ENCODE data around the gene CCDC197. TPM values are rescaled to one million over a fixed set of nuclear protein-coding genes. Genes with fewer than 3 reads are reported as not detected.

The CCDC197 gene
- total and polyA plus RNA-seq, 7 experiments from 2014 or later, result not detected

GRCh38 chr14:93957333-93957710 lies 39.8 kb upstream of the CCDC197 start:
- Mint-ChIP-seq H3K4me1 (peaks cover 55 to 95% (median 78%) of the 10 kb centered on the region in 7 donors), H3K4me3 (peak overlapping the region in 6 of 10 donors; percentile 25 to 90 (median 36)), H3K9me3 (no peaks in the 10 kb centered on the region), H3K36me3 (peaks cover 0 to 34% (median 0%) of the 10 kb centered on the region in 5 donors), H3K27ac (peak overlapping the region in 5 of 9 donors; percentile 18 to 100 (median 54)), H3K27me3 (no peaks in the 10 kb centered on the region)
- Histone ChIP-seq H3K4me1 (ENCODE audit: control insufficient read depth in 2 of 2, insufficient read depth in 2 of 2, low read length in 2 of 2) (peaks cover 58 to 90% of the 10 kb centered on the region in 2 donors), H3K9me3 (ENCODE audit: control insufficient read depth in 2 of 3, low read length in 3 of 3) (no peaks in the 10 kb centered on the region), H3K27me3 (ENCODE audit: control insufficient read depth in 2 of 2, insufficient read depth in 2 of 2, low read length in 2 of 2) (no peaks in the 10 kb centered on the region), H3K27ac (ENCODE audit: low read depth, low read length) (no peak overlapping the region), H3K4me3 (ENCODE audit: low read length) (no peak overlapping the region), H3K36me3 (ENCODE audit: control insufficient read depth in 2 of 3, insufficient read depth in 3 of 3, low read length in 3 of 3) (no peaks in the 10 kb centered on the region)
- ChIA-PET CTCF (interaction anchor here (0.8 kb wide), 1 partner anchor 14 kb away, joined by 4 read pairs; no protein-coding TSS in a partner anchor), POLR2A (interaction anchor here (0.5 to 3.9 kb wide), 3 partner anchors 22 to 212 kb away, joined by 3 to 32 read pairs (median 3); no protein-coding TSS in a partner anchor)
- ATAC-seq (no peak), DNase-seq (no peak)
- intact Hi-C loops (cut with micrococcal nuclease), result loop anchor here (5.0 kb wide), 3 partner anchors 45 to 220 kb away; partner anchors contain the start of gene PPP4R4 (in 1 of the 2)

- peaks cover 64 to 93% of the 10 kb centered on the region in 2 donors for H3K4me1 ChIP-seq (ENCODE audit: control insufficient read depth in 2 of 2, insufficient read depth in 2 of 2, low read length in 2 of 2)
- H3K27me3 ChIP-seq (ENCODE audit: control insufficient read depth in 2 of 2, insufficient read depth in 2 of 2, low read length in 2 of 2), result no peaks in the 10 kb centered on the region
- H3K27me3 Mint-ChIP-seq, result no peaks in the 10 kb centered on the region
- peaks cover 0 to 32% (median 0%) of the 10 kb centered on the region in 5 donors for H3K36me3 Mint-ChIP-seq
- peak overlapping the region in 2 of 9 donors; percentile 28 to 100 for H3K27ac Mint-ChIP-seq
- DNase-seq, result no peak
- no peak for ATAC-seq
- H3K4me1 Mint-ChIP-seq, result peaks cover 55 to 95% (median 79%) of the 10 kb centered on the region in 7 donors
- H3K4me3 Mint-ChIP-seq, result peak overlapping the region in 3 of 10 donors; percentile 4 to 87 (median 53)
- H3K36me3 ChIP-seq (ENCODE audit: control insufficient read depth in 2 of 3, insufficient read depth in 3 of 3, low read length in 3 of 3), result no peaks in the 10 kb centered on the region
- POLR2A ChIA-PET, result interaction anchor here (0.5 to 4.0 kb wide), 5 partner anchors 10 to 211 kb away, joined by 3 to 32 read pairs (median 12); no protein-coding TSS in a partner anchor
- H3K4me3 ChIP-seq (ENCODE audit: low read length), result no peak overlapping the region
- CTCF ChIA-PET, result interaction anchor here (0.8 to 18.5 kb wide), 3 partner anchors 12 to 19 kb away, joined by 4 to 388 read pairs (median 27); no protein-coding TSS in a partner anchor
- no peaks in the 10 kb centered on the region for H3K9me3 ChIP-seq (ENCODE audit: control insufficient read depth in 2 of 3, low read length in 3 of 3)
- no peaks in the 10 kb centered on the region for H3K9me3 Mint-ChIP-seq
- no peak overlapping the region for H3K27ac ChIP-seq (ENCODE audit: low read depth, low read length)
- intact Hi-C loops (cut with micrococcal nuclease), result loop anchor here (5.0 kb wide), 3 partner anchors 44 to 219 kb away; partner anchors contain the start of gene PPP4R4 (in 1 of the 2)
Observed at GRCh38 chr14:93957751-93958566, 39.1 kb upstream of the CCDC197 start.

- H3K9me3 ChIP-seq (ENCODE audit: control insufficient read depth in 2 of 3, low read length in 3 of 3), result no peaks in the 10 kb centered on the region
- ATAC-seq (no peak), DNase-seq (no peak)
- peaks cover 71 to 98% of the 10 kb centered on the region in 2 donors for H3K4me1 ChIP-seq (ENCODE audit: control insufficient read depth in 2 of 2, insufficient read depth in 2 of 2, low read length in 2 of 2)
- Mint-ChIP-seq H3K9me3 (no peaks in the 10 kb centered on the region), H3K36me3 (peaks cover 0 to 36% (median 0%) of the 10 kb centered on the region in 5 donors), H3K27me3 (no peaks in the 10 kb centered on the region), H3K4me3 (peak overlapping the region; percentile 57 to 87 (median 72)), H3K4me1 (peaks cover 62 to 95% (median 85%) of the 10 kb centered on the region in 7 donors), H3K27ac (peak overlapping the region; percentile 49 to 100 (median 85))
- no peak overlapping the region for H3K27ac ChIP-seq (ENCODE audit: low read depth, low read length)
- H3K4me3 ChIP-seq (ENCODE audit: low read length), result peak overlapping the region; percentile 23
- ChIA-PET POLR2A (interaction anchor here (0.6 to 4.0 kb wide), 11 partner anchors 10 to 1321 kb away, joined by 3 to 32 read pairs (median 4); partner anchors contain the start of genes DDX24 and IFI27L1), CTCF (interaction anchor here (0.7 to 18.5 kb wide), 3 partner anchors 12 to 19 kb away, joined by 3 to 388 read pairs (median 27); no protein-coding TSS in a partner anchor)
- intact Hi-C loops (cut with micrococcal nuclease), result loop anchor here (1.0 to 5.0 kb wide), 9 partner anchors 12 to 219 kb away; partner anchors contain the start of genes DDX24 (in 1 of the 2), IFI27L1 (in 1 of the 2), OTUB2 (in 1 of the 2) and PPP4R4 (in 1 of the 2)
- H3K27me3 ChIP-seq (ENCODE audit: control insufficient read depth in 2 of 2, insufficient read depth in 2 of 2, low read length in 2 of 2), result no peaks in the 10 kb centered on the region
- no peaks in the 10 kb centered on the region for H3K36me3 ChIP-seq (ENCODE audit: control insufficient read depth in 2 of 3, insufficient read depth in 3 of 3, low read length in 3 of 3)
Observed at GRCh38 chr14:93958567-93959238, 38.4 kb upstream of the CCDC197 start.

- H3K27me3 Mint-ChIP-seq, result no peaks in the 10 kb centered on the region
Observed at GRCh38 chr14:93959239-93960107, 37.6 kb upstream of the CCDC197 start.

GRCh38 chr14:93960108-93960475 lies 37.0 kb upstream of the CCDC197 start:
- H3K27ac ChIP-seq (ENCODE audit: low read depth, low read length), result no peak overlapping the region
- H3K27ac Mint-ChIP-seq, result peak overlapping the region; percentile 49 to 100 (median 85)
- ChIA-PET CTCF (interaction anchor here (0.9 to 18.5 kb wide), 3 partner anchors 10 to 41 kb away, joined by 4 to 388 read pairs (median 27); no protein-coding TSS in a partner anchor), POLR2A (interaction anchor here (0.9 to 4.0 kb wide), 8 partner anchors 11 to 214 kb away, joined by 3 to 32 read pairs (median 6); partner anchors contain the start of gene PPP4R4)
- peaks cover 56 to 96% (median 86%) of the 10 kb centered on the region in 7 donors for H3K4me1 Mint-ChIP-seq
- H3K27me3 ChIP-seq (ENCODE audit: control insufficient read depth in 2 of 2, insufficient read depth in 2 of 2, low read length in 2 of 2), result no peaks in the 10 kb centered on the region
- peak overlapping the region; percentile 12 to 87 (median 58) for H3K4me3 Mint-ChIP-seq
- ATAC-seq, result no peak
- H3K9me3 ChIP-seq (ENCODE audit: control insufficient read depth in 2 of 3, low read length in 3 of 3), result no peaks in the 10 kb centered on the region
- no peaks in the 10 kb centered on the region for H3K27me3 Mint-ChIP-seq
- peaks cover 0 to 6% (median 0%) of the 10 kb centered on the region in 11 donors for H3K9me3 Mint-ChIP-seq
- no peaks in the 10 kb centered on the region for H3K36me3 ChIP-seq (ENCODE audit: control insufficient read depth in 2 of 3, insufficient read depth in 3 of 3, low read length in 3 of 3)
- peak overlapping the region; percentile 6 for H3K4me3 ChIP-seq (ENCODE audit: low read length)
- peaks cover 70 to 98% of the 10 kb centered on the region in 2 donors for H3K4me1 ChIP-seq (ENCODE audit: control insufficient read depth in 2 of 2, insufficient read depth in 2 of 2, low read length in 2 of 2)
- H3K36me3 Mint-ChIP-seq, result peaks cover 0 to 37% (median 0%) of the 10 kb centered on the region in 5 donors
- DNase-seq, result no peak
- intact Hi-C loops (cut with micrococcal nuclease), result loop anchor here in 1 of 2 donors (5.0 kb wide), 1 partner anchor 122 kb away; the partner anchor contains the start of genes DDX24 and IFI27L1

More at GRCh38 chr14:93959239-93960107, 37.6 kb upstream of the CCDC197 start:
- peak; percentile 59 to 93 (median 76) for DNase-seq
- H3K9me3 Mint-ChIP-seq, result no peaks in the 10 kb centered on the region
- CTCF ChIA-PET, result interaction anchor here (0.7 to 18.5 kb wide), 3 partner anchors 11 to 20 kb away, joined by 3 to 388 read pairs (median 27); no protein-coding TSS in a partner anchor
- peak overlapping the region; percentile 23 for H3K4me3 ChIP-seq (ENCODE audit: low read length)
- H3K9me3 ChIP-seq (ENCODE audit: control insufficient read depth in 2 of 3, low read length in 3 of 3), result no peaks in the 10 kb centered on the region
- H3K4me1 Mint-ChIP-seq, result peaks cover 63 to 96% (median 87%) of the 10 kb centered on the region in 7 donors
- intact Hi-C loops (cut with micrococcal nuclease), result loop anchor here (1.0 to 5.0 kb wide), 10 partner anchors 11 to 218 kb away; partner anchors contain the start of genes DDX24 (in 2 of the 2), IFI27L1 (in 2 of the 2), OTUB2 (in 1 of the 2) and PPP4R4 (in 1 of the 2)
- peaks cover 0 to 36% (median 0%) of the 10 kb centered on the region in 5 donors for H3K36me3 Mint-ChIP-seq
- POLR2A ChIA-PET, result interaction anchor here (0.6 to 4.0 kb wide), 14 partner anchors 9 to 1320 kb away, joined by 3 to 32 read pairs (median 4); partner anchors contain the start of genes DDX24, IFI27L1 and PPP4R4
- no peak overlapping the region for H3K27ac ChIP-seq (ENCODE audit: low read depth, low read length)
- peak overlapping the region; percentile 57 to 87 (median 72) for H3K4me3 Mint-ChIP-seq
- peak overlapping the region; percentile 49 to 100 (median 85) for H3K27ac Mint-ChIP-seq
- H3K27me3 ChIP-seq (ENCODE audit: control insufficient read depth in 2 of 2, insufficient read depth in 2 of 2, low read length in 2 of 2), result no peaks in the 10 kb centered on the region
- ATAC-seq, result peak; percentile 87
- H3K4me1 ChIP-seq (ENCODE audit: control insufficient read depth in 2 of 2, insufficient read depth in 2 of 2, low read length in 2 of 2), result peaks cover 74 to 99% of the 10 kb centered on the region in 2 donors
- no peaks in the 10 kb centered on the region for H3K36me3 ChIP-seq (ENCODE audit: control insufficient read depth in 2 of 3, insufficient read depth in 3 of 3, low read length in 3 of 3)
